Left ventricle myocardium superior (tissue), 1 donor: ENCODE data around the gene ADM. TPM values are rescaled to one million over a fixed set of nuclear protein-coding genes. Genes with fewer than 3 reads are reported as not detected.

Experiments
- ATAC-seq: fragments of 200-7000 bp; cut with Tn5 transposase; one replicate; pipeline ENCODE4 v1.9.1; 2020; ENCODE audit warnings: mild to moderate bottlenecking, moderate library complexity
- DNase-seq: peaks from one replicate; pipeline ENCODE4 v3.0.0-alpha.2; 2020
- intact Hi-C: fragments of 100-400 bp; cut with micrococcal nuclease; formaldehyde crosslinking; loops from one replicate; pipeline ENCODE4 v1.11.0; 2022
- total RNA-seq: library from RNA; stranded (reverse); fragmentation: NEBNext Ultra II Directional; extraction: Animal tissue kit (Norgen Biotek cat#: 25700); gene quantifications from one replicate; pipeline ENCODE4 v1.2.1, GENCODE V29; 2021
- donor health status: DM: no; HTN: yes; CAD: no; lungs with severe emphysema.

Gene ADM
- total RNA-seq, 1 donor from 2014 or later = 23.4 TPM

GRCh38 chr11:10288881-10289764 lies 15.8 kb upstream of the ADM start:
- intact Hi-C loops = no loop called here
- ATAC-seq = no peak
- no peak for DNase-seq

- DNase-seq = no peak
- intact Hi-C loops = no loop called here
- no peak for ATAC-seq
Observed at GRCh38 chr11:10289765-10290380, 15.0 kb upstream of the ADM start.

- ATAC-seq (no peak), DNase-seq (no peak)
- intact Hi-C loops = no loop called here
Observed at GRCh38 chr11:10291801-10292638, 12.9 kb upstream of the ADM start.

- peak; percentile 95 for DNase-seq
- intact Hi-C loops = no loop called here
- ATAC-seq = peak; percentile 93
Observed at GRCh38 chr11:10293423-10294289, 11.2 kb upstream of the ADM start, which contains the start of gene SBF2. TSS of gene SBF2 (minus strand) at chr11:10294219. CDS start at chr11:10294069, 150 bp downstream.

GRCh38 chr11:10294290-10294953 lies 10.5 kb upstream of the ADM start:
- DNase-seq (peak; percentile 70), ATAC-seq (peak; percentile 44)

GRCh38 chr11:10295064-10295901 lies 9.6 kb upstream of the ADM start:
- no peak for DNase-seq
- ATAC-seq = no peak
- intact Hi-C loops = no loop called here

More at GRCh38 chr11:10294290-10294953, 10.5 kb upstream of the ADM start:
- intact Hi-C loops = no loop called here

GRCh38 chr11:10298342-10298741 lies 6.5 kb upstream of the ADM start:
- intact Hi-C loops = no loop called here
- DNase-seq = no peak
- ATAC-seq = no peak

- intact Hi-C loops = loop anchor here (10.0 kb wide), 1 partner anchor 177 kb away; no protein-coding TSS in a partner anchor
- DNase-seq (no peak), ATAC-seq (no peak)
Observed at GRCh38 chr11:10301656-10302358, 3.1 kb upstream of the ADM start.

GRCh38 chr11:10302359-10302743 lies 2.5 kb upstream of the ADM start:
- intact Hi-C loops = loop anchor here (10.0 kb wide), 1 partner anchor 178 kb away; no protein-coding TSS in a partner anchor
- ATAC-seq = no peak
- DNase-seq = peak; percentile 39

- DNase-seq (peak; percentile 93), ATAC-seq (peak; percentile 50)
- intact Hi-C loops = loop anchor here (10.0 kb wide), 1 partner anchor 178 kb away; no protein-coding TSS in a partner anchor
Observed at GRCh38 chr11:10302744-10303557, 1.9 kb upstream of the ADM start.

- intact Hi-C loops = loop anchor here (10.0 kb wide), 1 partner anchor 179 kb away; no protein-coding TSS in a partner anchor
- peak; percentile 47 for DNase-seq
- no peak for ATAC-seq
Observed at GRCh38 chr11:10303558-10304363, 1.1 kb upstream of the ADM start.

GRCh38 chr11:10305262-10305963 lies 540 bp downstream of the ADM start:
- DNase-seq (peak; percentile 70), ATAC-seq (peak; percentile 19)
- intact Hi-C loops = loop anchor here (5.0 to 10.0 kb wide), 3 partner anchors 98 to 443 kb away; no protein-coding TSS in a partner anchor

GRCh38 chr11:10305964-10306918 lies 1.4 kb downstream of the ADM start:
- no peak for ATAC-seq
- intact Hi-C loops = loop anchor here (5.0 to 10.0 kb wide), 3 partner anchors 99 to 444 kb away; no protein-coding TSS in a partner anchor
- DNase-seq = peak; percentile 51
